Fibroblast of villous mesenchyme (primary cell): ENCODE results near the gene PI4KA. TPM values are rescaled to one million over a fixed set of nuclear protein-coding genes. Genes with fewer than 3 reads are reported as not detected.
"Not testable (repeated sequence)": the region's sequence is repeated elsewhere in the genome, so short reads cannot be mapped to it uniquely, and the experiment has no call there.

Source experiments
- DNase-seq: peaks from one replicate; pipeline ENCODE4 v3.0.0-alpha.2; 2010; ENCODE audit warnings: low read depth
- H3K4me3 ChIP-seq: 2 replicates; pipeline ENCODE4 v1.5.1; 2011; ENCODE audit warnings: low read depth, mild to moderate bottlenecking, low read length
- total RNA-seq: library from RNA; depleted of rRNA; stranded (reverse); fragments of >200 nt; gene quantifications from 2 replicates; pipeline ENCODE4 v1.2.3, GENCODE V29; 2012
- TF ChIP-seq, protein P1 (sequence below): IDR thresholded peaks from 2 replicates; pipeline ENCODE4 v1.5.1; 2012; ENCODE audit warnings: low read depth, mild to moderate bottlenecking, low read length; ENCODE audit not compliant: insufficient read depth

PI4KA gene
- total RNA-seq, 1 donor = 73.4 TPM

DNA sequence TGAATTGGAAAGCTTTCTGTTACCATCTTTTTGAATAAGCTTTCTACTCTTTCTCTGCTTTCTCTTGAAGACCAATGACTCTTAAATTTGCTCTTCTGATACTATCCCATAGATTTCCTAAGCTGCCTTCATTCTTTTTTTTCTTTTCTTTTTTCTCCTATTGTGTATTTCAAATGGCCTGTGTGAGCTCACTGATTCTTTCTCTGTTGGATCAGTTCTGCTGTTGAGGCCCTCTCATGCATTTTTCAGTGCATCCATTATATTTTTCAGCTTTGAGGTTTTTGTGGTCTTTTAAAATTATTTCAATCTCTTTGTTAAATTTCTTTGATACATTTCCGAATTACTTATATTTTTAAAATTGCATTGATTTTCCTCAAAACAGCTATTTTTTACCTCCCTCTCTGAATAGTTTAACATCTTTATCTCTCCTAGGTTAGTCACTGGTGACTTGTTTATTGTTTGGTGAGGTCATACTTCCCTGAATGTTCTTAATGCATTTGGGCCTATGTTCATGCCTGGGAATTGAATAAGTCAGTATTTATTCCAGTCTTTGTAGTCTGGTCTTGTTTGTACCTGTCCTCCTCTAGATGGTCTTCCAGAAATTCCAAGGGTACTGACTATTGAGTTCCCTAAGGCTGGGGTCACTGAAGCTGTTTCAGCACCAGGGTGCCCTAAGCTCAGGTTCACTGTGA lies 195.3 kb downstream of the PI4KA start:
- no peak overlapping the region for H3K4me3 ChIP-seq
- DNase-seq = no peak
- TF ChIP-seq, protein P1, sequence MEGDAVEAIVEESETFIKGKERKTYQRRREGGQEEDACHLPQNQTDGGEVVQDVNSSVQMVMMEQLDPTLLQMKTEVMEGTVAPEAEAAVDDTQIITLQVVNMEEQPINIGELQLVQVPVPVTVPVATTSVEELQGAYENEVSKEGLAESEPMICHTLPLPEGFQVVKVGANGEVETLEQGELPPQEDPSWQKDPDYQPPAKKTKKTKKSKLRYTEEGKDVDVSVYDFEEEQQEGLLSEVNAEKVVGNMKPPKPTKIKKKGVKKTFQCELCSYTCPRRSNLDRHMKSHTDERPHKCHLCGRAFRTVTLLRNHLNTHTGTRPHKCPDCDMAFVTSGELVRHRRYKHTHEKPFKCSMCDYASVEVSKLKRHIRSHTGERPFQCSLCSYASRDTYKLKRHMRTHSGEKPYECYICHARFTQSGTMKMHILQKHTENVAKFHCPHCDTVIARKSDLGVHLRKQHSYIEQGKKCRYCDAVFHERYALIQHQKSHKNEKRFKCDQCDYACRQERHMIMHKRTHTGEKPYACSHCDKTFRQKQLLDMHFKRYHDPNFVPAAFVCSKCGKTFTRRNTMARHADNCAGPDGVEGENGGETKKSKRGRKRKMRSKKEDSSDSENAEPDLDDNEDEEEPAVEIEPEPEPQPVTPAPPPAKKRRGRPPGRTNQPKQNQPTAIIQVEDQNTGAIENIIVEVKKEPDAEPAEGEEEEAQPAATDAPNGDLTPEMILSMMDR = no peak

DNA sequence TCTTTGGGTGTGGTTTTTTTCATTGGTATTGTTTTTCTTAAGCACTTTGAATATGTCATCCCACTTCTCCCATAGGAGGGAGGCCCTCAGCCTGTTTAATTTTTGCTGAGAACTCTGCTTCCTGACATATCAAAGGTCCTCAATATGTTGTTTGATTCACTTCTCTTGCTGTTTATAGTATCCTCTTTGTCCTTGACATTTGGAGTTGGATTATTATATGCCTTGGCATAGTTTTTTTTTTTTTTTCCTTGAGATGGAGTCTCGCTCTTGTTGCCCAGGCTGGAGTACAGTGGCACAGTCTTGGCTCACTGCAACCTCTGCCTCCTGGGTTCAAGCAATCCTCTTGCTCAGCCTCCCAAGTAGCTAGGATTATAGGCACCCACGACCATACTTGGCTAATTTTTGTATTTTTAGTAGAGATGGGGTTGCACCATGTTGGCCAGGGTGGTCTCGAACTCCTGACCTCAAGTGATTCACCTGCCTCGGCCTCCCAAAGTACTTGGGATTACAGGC lies 196.0 kb downstream of the PI4KA start:
- DNase-seq, H3K4me3 ChIP-seq: not testable (repeated sequence)

DNA sequence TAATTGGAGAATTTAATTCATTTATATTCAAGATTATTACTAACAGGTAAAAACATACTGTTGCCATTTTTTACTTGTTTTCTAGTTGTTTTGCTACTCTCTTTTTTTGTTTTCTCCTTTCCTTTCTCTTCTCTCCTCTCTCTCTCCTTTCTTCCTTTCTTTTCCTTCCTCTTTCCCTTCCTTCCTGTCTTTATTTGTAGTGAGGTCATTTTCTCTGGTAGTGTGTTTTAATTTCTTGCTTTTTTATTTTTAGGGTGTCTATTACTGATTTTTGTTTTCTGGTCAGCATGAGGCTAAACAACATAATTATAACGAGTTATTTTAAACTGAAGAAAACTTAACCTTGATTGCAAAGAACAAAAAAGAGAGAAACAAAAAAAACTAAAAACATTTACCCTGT lies 197.1 kb downstream of the PI4KA start:
- TF ChIP-seq, protein P1 = no peak
- no peak overlapping the region for H3K4me3 ChIP-seq
- no peak for DNase-seq

DNA sequence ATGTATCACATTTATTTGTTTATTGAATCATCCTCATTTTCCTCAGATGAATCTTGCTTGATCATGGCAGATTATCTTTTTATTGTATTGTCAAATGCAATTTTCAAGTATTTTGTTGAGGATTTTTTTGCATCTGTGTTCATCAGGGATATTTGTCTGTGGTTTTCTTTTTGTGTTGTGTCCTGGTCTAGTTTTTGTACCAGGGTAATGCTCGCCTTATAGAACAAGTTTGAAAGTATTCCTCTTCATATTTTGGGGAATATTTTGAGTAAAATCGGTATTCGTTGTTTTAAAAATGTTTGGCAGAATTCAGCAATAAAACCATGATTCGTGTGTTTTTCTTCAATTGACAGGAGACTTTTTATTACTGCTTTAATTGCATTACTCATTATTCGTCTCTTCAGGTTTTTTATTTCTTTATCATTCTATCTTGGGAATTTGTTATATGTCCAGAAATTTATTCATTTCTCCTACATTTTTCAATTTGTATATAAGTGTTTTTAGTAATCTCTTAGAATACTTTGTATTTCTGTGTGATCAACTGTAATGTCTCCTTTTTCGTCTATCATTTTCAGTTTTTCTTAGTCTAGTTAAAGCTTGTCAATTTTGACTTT lies 198.1 kb downstream of the PI4KA start:
- TF ChIP-seq, protein P1 = no peak
- no peak overlapping the region for H3K4me3 ChIP-seq
- no peak for DNase-seq

DNA sequence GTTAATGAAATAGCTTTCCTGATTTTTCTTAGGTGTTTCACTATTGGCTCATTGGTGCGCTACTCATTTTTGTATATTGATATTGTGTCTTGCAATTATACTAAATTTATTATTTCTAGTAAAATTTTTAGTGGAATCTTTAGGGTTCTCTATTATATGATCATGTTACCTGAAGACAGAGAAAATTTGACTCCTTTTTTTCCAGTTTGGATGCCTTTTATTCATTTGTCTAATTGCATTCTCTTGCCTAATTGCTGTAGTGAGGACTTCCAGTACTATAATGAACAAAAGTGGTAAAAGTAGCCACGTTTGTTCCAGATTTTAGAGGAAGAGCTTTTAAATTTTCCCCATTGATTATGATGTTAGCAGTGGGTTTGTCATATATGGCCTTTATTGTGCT lies 198.7 kb downstream of the PI4KA start:
- no peak overlapping the region for H3K4me3 ChIP-seq
- TF ChIP-seq, protein P1 = no peak
- DNase-seq = no peak

DNA sequence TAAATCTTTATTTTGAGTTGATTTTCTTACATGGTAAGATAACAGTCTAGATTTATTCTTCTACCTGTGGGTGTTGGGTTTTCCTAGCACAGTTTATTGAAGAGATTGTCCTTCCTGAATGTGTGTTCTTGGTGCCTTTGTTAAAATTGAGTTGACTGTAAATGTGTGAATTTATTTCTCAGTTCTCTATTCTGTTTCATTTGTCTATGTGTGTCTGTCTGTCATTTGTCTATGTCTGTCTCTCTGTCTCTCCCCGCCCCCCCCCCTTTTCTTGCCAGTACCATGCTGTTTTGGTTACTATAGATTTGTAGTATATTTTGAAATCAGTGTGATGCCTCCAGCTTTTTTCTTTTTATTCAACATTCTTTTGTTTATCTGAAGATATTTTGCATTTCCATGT lies 199.4 kb downstream of the PI4KA start:
- DNase-seq = no peak
- H3K4me3 ChIP-seq = no peak overlapping the region
- TF ChIP-seq, protein P1 = no peak

DNA sequence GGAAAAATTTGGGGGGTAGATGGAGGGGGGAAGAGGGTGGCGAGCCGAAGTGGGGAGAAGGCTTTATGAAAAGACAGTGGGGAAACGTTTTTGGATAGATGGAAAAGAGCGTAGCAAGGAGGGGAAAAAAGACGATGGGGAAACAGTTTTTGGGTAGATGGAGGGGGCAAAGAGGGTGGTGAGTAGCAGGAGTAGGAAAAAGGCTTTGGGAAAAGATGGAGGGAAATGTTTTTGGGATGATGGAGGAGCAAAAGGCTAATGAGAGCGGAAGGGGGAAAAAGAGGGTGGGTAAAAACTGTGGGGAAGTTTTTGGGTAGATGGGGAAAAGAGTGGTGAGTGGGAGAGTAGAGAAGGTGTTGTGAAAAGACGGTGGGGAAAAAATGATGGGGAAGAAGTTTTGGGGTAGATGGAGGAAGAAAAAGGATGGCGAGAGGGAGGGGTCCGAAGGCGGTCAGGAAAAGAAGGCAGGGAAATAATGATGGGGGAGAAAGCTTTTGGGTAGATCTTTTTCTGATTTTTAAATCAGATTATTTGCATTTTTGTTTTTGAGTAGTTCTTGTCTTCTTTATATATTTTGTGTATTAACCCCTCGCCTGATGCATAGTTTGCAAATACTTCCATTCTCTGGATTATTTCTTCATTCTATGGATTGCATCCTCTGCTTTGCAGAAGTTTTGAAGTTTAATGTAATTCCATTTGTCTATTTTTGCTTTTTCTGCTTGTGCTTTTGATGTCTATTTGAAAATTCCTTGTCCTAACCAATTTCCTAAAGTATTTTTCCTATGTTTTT lies 200.0 kb downstream of the PI4KA start:
- TF ChIP-seq, protein P1 = no peak
- H3K4me3 ChIP-seq = no peak overlapping the region
- no peak for DNase-seq
